Activated T-helper 1 cell treated with anti-CD3 and anti-CD28 coated beads, Interleukin-2, amount 50 U/mL, for 16 hours (primary cell): ENCODE results near the gene SLFN5.
"Not testable (repeated sequence)": the region's sequence is repeated elsewhere in the genome, so short reads cannot be mapped to it uniquely, and the experiment has no call there.

Experiments
- DNase-seq, 2 donors: peaks; one replicate each; pipeline ENCODE4 v3.0.0-alpha.2; 2020; ENCODE audit warnings: low read depth in 1 of 2, low spot score in 1 of 2

Gene SLFN5

GRCh38 chr17:35242805-35243560 is at the start of gene SLFN5:
Gene SLFN5, plus strand, starts transcription at chr17:35243072. Its CDS starts 15,619 bp downstream, at chr17:35258691.
- DNase-seq = peak; percentile 83 to 93

GRCh38 chr17:35194001-35194400 is 48.9 kb upstream of the SLFN5 start, which contains the start of gene SLC35G3:
Gene SLC35G3, minus strand, starts transcription at chr17:35194393. Its CDS starts 86 bp downstream, at chr17:35194307.
- DNase-seq = not testable (repeated sequence)

GRCh38 chr17:35195062-35195461 is 47.8 kb upstream of the SLFN5 start:
- not testable (repeated sequence) for DNase-seq

- not testable (repeated sequence) for DNase-seq
These were observed 40.3 kb upstream of the SLFN5 start for GRCh38 chr17:35202582-35202981.

- DNase-seq = no peak
These were observed 32.1 kb upstream of the SLFN5 start for GRCh38 chr17:35210741-35211140.

GRCh38 chr17:35212668-35213067 is 30.2 kb upstream of the SLFN5 start:
- DNase-seq = no peak

GRCh38 chr17:35213412-35213940 is 29.4 kb upstream of the SLFN5 start:
- no peak for DNase-seq

- no peak for DNase-seq
These were observed 28.7 kb upstream of the SLFN5 start for GRCh38 chr17:35214192-35214591.

GRCh38 chr17:35214631-35215273 is 28.1 kb upstream of the SLFN5 start:
- peak in 1 of 2 donors; percentile 12 for DNase-seq

- DNase-seq = no peak
These were observed 25.8 kb upstream of the SLFN5 start for GRCh38 chr17:35217107-35217506.

- DNase-seq = no peak
These were observed 24.0 kb upstream of the SLFN5 start for GRCh38 chr17:35218915-35219314.

- DNase-seq = no peak
These were observed 20.4 kb upstream of the SLFN5 start for GRCh38 chr17:35222452-35222851.

GRCh38 chr17:35224436-35224835 is 18.4 kb upstream of the SLFN5 start:
- no peak for DNase-seq

- DNase-seq = no peak
These were observed 15.3 kb upstream of the SLFN5 start for GRCh38 chr17:35227546-35227945.

GRCh38 chr17:35229638-35230037 is 13.2 kb upstream of the SLFN5 start:
- DNase-seq = no peak

GRCh38 chr17:35234315-35234714 is 8.6 kb upstream of the SLFN5 start:
- not testable (repeated sequence) for DNase-seq

GRCh38 chr17:35235289-35235688 is 7.6 kb upstream of the SLFN5 start:
- DNase-seq = no peak

GRCh38 chr17:35235917-35236316 is 7.0 kb upstream of the SLFN5 start:
- DNase-seq = no peak

- DNase-seq = no peak
These were observed 6.1 kb upstream of the SLFN5 start for GRCh38 chr17:35236821-35237220.

- DNase-seq = no peak
These were observed 4.1 kb upstream of the SLFN5 start for GRCh38 chr17:35238821-35239220.

- no peak for DNase-seq
These were observed 3.0 kb upstream of the SLFN5 start for GRCh38 chr17:35239823-35240222.

- DNase-seq = no peak
These were observed 2.0 kb upstream of the SLFN5 start for GRCh38 chr17:35240861-35241260.
